Ovary (tissue), 9 donors: ENCODE results near the gene C1S. TPM values are rescaled to one million over a fixed set of nuclear protein-coding genes. Genes with fewer than 3 reads are reported as not detected.

ENCODE experiments used
- DNase-seq, 5 donors: peaks; one replicate each; pipeline ENCODE4 v3.0.0-alpha.2; 2019 to 2020
- H3K27ac ChIP-seq, 2 donors: fragments of 200-600 bp; one replicate each; pipeline versions ENCODE4 v1.5.1 to v1.8.0; 2019 to 2022
- H3K27me3 ChIP-seq: fragments of 200-600 bp; one replicate; pipeline ENCODE4 v1.8.0; 2022
- H3K36me3 ChIP-seq: fragments of 200-600 bp; sonication (generic); one replicate; pipeline ENCODE4 v1.5.1; 2019
- H3K4me1 ChIP-seq: one replicate; pipeline ENCODE4 v1.8.1; 2013; ENCODE audit warnings: mild to moderate bottlenecking, moderate library complexity; ENCODE audit not compliant: insufficient read depth
- H3K4me3 ChIP-seq: fragments of 200-600 bp; sonication (generic); one replicate; pipeline ENCODE4 v1.5.1; 2017
- H3K9me3 ChIP-seq, 2 donors: fragments of 200-600 bp in 1 of 2; sonication (generic) in 1 of 2; one replicate each; pipeline versions ENCODE4 v1.5.1 to v1.8.1; 2013 to 2019; ENCODE audit warnings: mild to moderate bottlenecking in 1 of 2, moderate library complexity in 1 of 2
- EP300 ChIP-seq: sonication (generic); formaldehyde crosslinking; IDR thresholded peaks from one replicate; pipeline ENCODE4 v1.6.1; 2017; ENCODE audit warnings: antibody characterized with exemption
- POLR2A ChIP-seq: fragments of 450-650 bp; IDR thresholded peaks from one replicate; pipeline ENCODE4 v1.6.1; 2017; ENCODE audit warnings: antibody characterized with exemption, mild to moderate bottlenecking, moderate library complexity
- WGBS, 3 donors: extraction: QIAGEN DNeasy Blood & Tissue Kit in 1 of 3; methylation state at CpG; one replicate each; pipeline versions ENCODE4 v1.1.5 to v1.1.7; 2013 to 2017; 5-methylcytosine and 5-hydroxymethylcytosine counted together
- intact Hi-C, 4 donors: fragments of 100-400 bp; cut with DNase I; formaldehyde crosslinking; loops; one replicate each; pipeline versions ENCODE4 v1.11.0 to v1.15.1; 2022 to 2023
- polyA plus RNA-seq, 2 donors: library from polyadenylated mRNA; stranded (reverse); fragments of 200-250 nt in 1 of 2; fragments of 350-450 nt in 1 of 2; fragmentation: Illumina TruSeq in 1 of 2; extraction: RNeasy Lipid Tissue Mini Kit (QIAGEN cat#74804) in 1 of 2; gene quantifications; one replicate each; pipeline ENCODE4 v1.2.3, GENCODE V29; 2013 to 2014
- total RNA-seq, 7 donors: library from RNA; depleted of rRNA in 2 of 7; stranded (reverse); fragments of >200 nt in 2 of 7; fragmentation: NEBNext Ultra II Directional in 3 of 7; extraction: Animal tissue kit (Norgen Biotek cat#: 25700) in 3 of 7; gene quantifications; one replicate each; pipeline versions ENCODE4 v1.1.0 to v1.2.4, GENCODE V29; 2016 to 2023
- TF ChIP-seq, protein P1 (sequence below), 3 donors: fragments of 450-650 bp in 2 of 3; fragments of 200-600 bp in 1 of 3; IDR thresholded peaks; one replicate each; pipeline versions ENCODE4 v1.5.1 to v1.8.0; 2016 to 2022; ENCODE audit warnings: antibody characterized with exemption in 3 of 3, mild to moderate bottlenecking in 1 of 3
- donor health status: DM: no; HTN: no; CAD: no; lungs with moderate emphysema.
- donor health status: DM: no; HTN: no; CAD: no.
- donor health status: Bipolar disorder and iron deficiency.
- donor health status: DM: yes; HTN: yes; CAD: no.
- donor health status: DM: no; HTN: no; CAD: no.
- donor health status: DM: yes; HTN: yes; CAD: no.

The C1S gene
- total and polyA plus RNA-seq, 9 donors, result 499 to 1,495 (median 952) TPM

DNA sequence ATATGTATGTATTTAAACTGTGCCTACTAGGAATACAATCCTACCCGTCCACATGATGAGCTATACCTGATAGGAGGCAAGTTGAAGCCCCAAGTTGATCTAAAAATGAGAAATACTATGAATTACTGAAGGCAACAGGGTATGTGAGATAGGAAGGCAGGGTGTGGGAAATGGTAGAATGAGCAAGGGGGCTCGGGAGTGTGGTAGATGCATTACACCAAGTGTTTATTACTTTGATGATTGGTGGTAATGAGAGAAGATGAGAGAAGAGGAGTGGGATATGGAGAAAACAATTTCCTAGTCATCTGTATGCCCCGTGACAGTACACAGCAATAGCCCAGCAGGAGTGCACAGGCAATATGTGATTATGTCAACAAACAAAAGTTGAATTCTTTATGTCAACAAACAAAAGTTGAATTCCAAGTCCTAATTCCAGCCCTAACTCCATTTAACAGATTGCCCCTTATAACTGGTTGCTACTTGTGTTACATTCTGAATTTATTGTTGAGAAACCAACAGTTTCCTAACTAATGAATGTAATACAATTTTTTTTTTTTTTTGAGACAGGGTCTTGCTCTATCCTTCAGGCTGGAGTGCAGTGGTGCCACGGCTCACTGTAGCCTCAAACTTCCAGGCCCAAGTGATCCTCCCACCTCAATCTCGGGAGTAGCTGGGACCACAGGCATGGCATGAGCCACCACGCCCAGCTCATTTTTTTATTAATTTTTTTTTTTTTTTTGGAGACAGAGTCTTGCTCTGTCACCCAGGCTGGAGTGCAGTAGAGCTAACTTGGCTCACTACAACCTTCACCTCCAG lies 44.8 kb upstream of the C1S start:
- intact Hi-C loops, result loop anchor here in 1 of 4 donors (5.0 kb wide), 1 partner anchor 97 kb away; no protein-coding TSS in a partner anchor
- Histone ChIP-seq H3K4me1 (peaks cover 2% of the 10 kb centered on the region), H3K4me3 (no peak overlapping the region), H3K27me3 (no peaks in the 10 kb centered on the region), H3K9me3 (no peaks in the 10 kb centered on the region), H3K36me3 (no peaks in the 10 kb centered on the region), H3K27ac (no peak overlapping the region)
- no peak for DNase-seq
- TF ChIP-seq POLR2A (no peak), EP300 (no peak)
- TF ChIP-seq, protein P1, sequence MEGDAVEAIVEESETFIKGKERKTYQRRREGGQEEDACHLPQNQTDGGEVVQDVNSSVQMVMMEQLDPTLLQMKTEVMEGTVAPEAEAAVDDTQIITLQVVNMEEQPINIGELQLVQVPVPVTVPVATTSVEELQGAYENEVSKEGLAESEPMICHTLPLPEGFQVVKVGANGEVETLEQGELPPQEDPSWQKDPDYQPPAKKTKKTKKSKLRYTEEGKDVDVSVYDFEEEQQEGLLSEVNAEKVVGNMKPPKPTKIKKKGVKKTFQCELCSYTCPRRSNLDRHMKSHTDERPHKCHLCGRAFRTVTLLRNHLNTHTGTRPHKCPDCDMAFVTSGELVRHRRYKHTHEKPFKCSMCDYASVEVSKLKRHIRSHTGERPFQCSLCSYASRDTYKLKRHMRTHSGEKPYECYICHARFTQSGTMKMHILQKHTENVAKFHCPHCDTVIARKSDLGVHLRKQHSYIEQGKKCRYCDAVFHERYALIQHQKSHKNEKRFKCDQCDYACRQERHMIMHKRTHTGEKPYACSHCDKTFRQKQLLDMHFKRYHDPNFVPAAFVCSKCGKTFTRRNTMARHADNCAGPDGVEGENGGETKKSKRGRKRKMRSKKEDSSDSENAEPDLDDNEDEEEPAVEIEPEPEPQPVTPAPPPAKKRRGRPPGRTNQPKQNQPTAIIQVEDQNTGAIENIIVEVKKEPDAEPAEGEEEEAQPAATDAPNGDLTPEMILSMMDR (IDR thresholded peaks at IDR 0.05), result no peak
- WGBS, 3 donors, result 64 to 72% (median 64%) methylated on average over 6 of the region's 6 CpGs

DNA sequence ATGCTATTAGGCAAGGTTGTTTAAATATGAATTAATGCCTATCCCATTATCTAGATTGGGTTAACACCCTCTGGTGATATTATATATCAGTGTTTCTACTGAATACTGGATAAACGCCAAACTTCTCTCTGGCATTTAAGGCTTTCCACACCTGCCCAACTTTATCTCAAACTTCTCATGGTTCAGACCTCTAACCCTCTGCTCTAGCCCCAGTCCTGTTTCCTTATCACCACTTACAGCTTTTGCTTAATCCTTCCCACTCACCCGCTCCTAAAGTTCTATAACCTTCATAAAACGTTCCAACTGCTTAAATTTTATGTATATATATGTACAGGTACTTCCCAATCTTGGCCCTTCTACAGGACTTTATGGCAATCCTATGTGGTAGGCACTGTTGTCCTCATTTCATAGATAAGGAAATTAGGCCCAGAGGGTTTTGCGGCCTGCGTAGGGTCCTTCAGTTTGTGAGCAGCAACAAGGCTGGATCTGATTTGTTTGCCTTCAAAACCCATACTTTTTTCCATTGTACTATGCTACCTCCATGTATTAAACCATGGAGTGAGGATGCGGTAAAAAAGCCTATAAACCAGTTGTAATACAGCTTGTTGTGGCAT lies 43.5 kb upstream of the C1S start:
- H3K9me3 ChIP-seq, result no peaks in the 10 kb centered on the region
- H3K36me3 ChIP-seq, result no peaks in the 10 kb centered on the region
- no peak for DNase-seq
- H3K4me1 ChIP-seq, result peaks cover 2% of the 10 kb centered on the region
- 75 to 82% (median 78%) methylated on average over 6 of the region's 6 CpGs for WGBS, 3 donors
- no peak overlapping the region for H3K4me3 ChIP-seq
- H3K27me3 ChIP-seq, result no peaks in the 10 kb centered on the region
- peak overlapping the region in 1 of 2 donors; percentile 85 for H3K27ac ChIP-seq
- TF ChIP-seq, protein P1 (IDR thresholded peaks at IDR 0.05), result no peak
- no peak for TF ChIP-seq POLR2A
- TF ChIP-seq EP300, result no peak
- intact Hi-C loops, result loop anchor here in 1 of 4 donors (5.0 kb wide), 1 partner anchor 95 kb away; no protein-coding TSS in a partner anchor

DNA sequence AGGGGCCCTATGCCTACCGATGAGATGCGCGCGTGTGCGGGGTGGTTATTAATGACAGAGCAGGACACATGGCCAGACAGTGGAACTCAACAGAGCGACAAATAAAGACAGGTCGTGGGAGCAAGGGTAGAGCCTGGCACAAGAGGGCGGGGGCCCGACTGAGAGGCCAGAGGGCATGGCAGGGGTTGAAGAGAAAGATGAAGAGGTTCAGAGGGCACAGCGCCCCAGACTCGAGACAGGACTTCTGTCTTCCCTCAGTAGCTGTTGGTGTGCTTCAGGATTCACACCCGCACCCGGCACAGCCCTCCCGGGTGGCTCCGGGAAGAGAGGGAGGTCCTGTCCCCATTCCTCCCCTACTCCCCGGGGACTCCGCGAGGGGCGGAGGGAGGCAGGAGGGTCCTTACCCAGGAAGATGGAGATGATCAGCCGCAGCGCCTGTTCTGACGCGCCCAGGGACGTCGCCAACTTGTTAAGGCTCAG lies 42.6 kb upstream of the C1S start:
- Histone ChIP-seq H3K4me3 (peak overlapping the region; percentile 81), H3K36me3 (no peaks in the 10 kb centered on the region), H3K4me1 (peaks cover 2% of the 10 kb centered on the region), H3K27me3 (no peaks in the 10 kb centered on the region), H3K27ac (peak overlapping the region; percentile 74 to 85), H3K9me3 (no peaks in the 10 kb centered on the region)
- 1 to 4% (median 2%) methylated on average over 25 of the region's 25 CpGs for WGBS, 3 donors
- DNase-seq, result no peak
- TF ChIP-seq POLR2A (no peak), EP300 (no peak)
- TF ChIP-seq, protein P1 (IDR thresholded peaks at IDR 0.05), result no peak
- intact Hi-C loops, result loop anchor here in 1 of 4 donors (5.0 kb wide), 1 partner anchor 94 kb away; no protein-coding TSS in a partner anchor

DNA sequence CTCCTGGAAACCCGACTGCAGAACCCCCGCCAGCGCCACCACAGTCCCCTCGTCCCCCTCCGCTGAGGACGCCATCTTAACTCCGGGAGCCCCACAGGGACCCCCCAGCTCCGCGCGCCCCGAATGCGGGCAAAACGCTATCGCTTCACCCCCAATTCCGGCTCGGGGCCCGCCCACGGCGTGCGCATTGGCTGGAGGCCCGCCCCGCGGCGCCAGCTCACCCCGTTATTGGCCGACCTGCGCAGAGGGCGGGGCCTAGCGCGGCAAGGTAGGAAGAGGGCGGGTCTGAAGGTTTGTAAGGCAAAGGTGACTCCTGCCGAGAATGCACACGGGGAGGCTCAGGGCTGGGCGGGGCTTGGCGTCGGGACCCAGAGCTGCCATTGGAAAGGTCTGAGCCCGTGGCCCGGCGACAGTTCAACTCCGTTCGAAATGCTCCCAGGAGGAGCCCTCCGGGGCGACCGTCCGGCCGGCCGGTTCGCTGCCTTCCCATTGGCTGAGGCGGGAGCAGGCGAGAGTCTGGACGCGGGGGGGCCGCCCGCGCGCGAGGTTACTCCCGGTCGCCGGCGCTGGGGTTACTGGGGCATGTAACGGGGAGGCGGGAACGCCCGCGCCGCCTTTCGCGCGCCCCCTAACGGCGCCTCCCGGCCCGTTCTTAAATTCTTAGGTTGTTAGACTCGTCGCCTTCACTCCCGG lies 42.0 kb upstream of the C1S start, which contains the start of gene LPCAT3:
LPCAT3 (minus strand) TSS at position 127 of the 693 bp plus-strand sequence; CDS start at position 75, 52 bp downstream.
- Histone ChIP-seq H3K4me1 (peaks cover 2% of the 10 kb centered on the region), H3K27me3 (no peaks in the 10 kb centered on the region), H3K4me3 (peak within 1 kb of the TSS; percentile 81), H3K36me3 (no peaks in the 10 kb centered on the region), H3K9me3 (no peaks in the 10 kb centered on the region), H3K27ac (peak within 1 kb of the TSS; percentile 74 to 85)
- 0% methylated on average over 67 to 77 of the region's 77 CpGs for WGBS, 3 donors
- intact Hi-C loops, result loop anchor here in 1 of 4 donors (5.0 kb wide), 1 partner anchor 94 kb away; no protein-coding TSS in a partner anchor
- TF ChIP-seq EP300, result peak; percentile 3
- peak; percentile 78 for TF ChIP-seq POLR2A
- TF ChIP-seq, protein P1 (IDR thresholded peaks at IDR 0.05), result peak; percentile 82 to 90 (median 90)
- DNase-seq, result peak; percentile 97 to 99 (median 98)
